Activated naive CD4-positive, alpha-beta T cell treated with anti-CD3 and anti-CD28 coated beads for 36 hours (primary cell): ENCODE data around the gene CHST3. TPM values are rescaled to one million over a fixed set of nuclear protein-coding genes. Genes with fewer than 3 reads are reported as not detected.
"Not testable (repeated sequence)": the region's sequence is repeated elsewhere in the genome, so short reads cannot be mapped to it uniquely, and the experiment has no call there.

ENCODE experiments used
- CTCF ChIA-PET: fragments of 350-600 bp; sonication (Branson Sonifier 250); formaldehyde crosslinking; loops from one replicate; lab custom pipeline; 2021; ENCODE audit warnings: antibody characterized with exemption; lab: Charles Lee
- DNase-seq: peaks from one replicate; pipeline ENCODE4 v3.0.0-alpha.2; 2020
- H3K27ac Mint-ChIP-seq: one replicate; pipeline ENCODE4 v1.8.0; 2021; ENCODE audit warnings: mild to moderate bottlenecking, mixed read lengths
- H3K27me3 Mint-ChIP-seq: one replicate; pipeline ENCODE4 v1.8.0; 2021; ENCODE audit warnings: low read depth, mixed read lengths
- H3K36me3 Mint-ChIP-seq: one replicate; pipeline ENCODE4 v1.8.0; 2021; ENCODE audit warnings: low read depth, mixed read lengths
- H3K4me1 Mint-ChIP-seq: one replicate; pipeline ENCODE4 v1.8.0; 2021; ENCODE audit warnings: low read depth, mixed read lengths
- H3K4me3 Mint-ChIP-seq: one replicate; pipeline ENCODE4 v1.8.0; 2021; ENCODE audit warnings: mild to moderate bottlenecking, moderate library complexity, mixed read lengths
- H3K9me3 Mint-ChIP-seq: one replicate; pipeline ENCODE4 v1.8.0; 2021; ENCODE audit warnings: mixed read lengths
- intact Hi-C: fragments of 100-400 bp; cut with micrococcal nuclease; formaldehyde crosslinking; loops from one replicate; pipeline ENCODE4 v1.15.1; 2023
- total RNA-seq, 2 experiments: library from RNA; stranded (reverse); gene quantifications; one replicate each; pipeline ENCODE4 v1.2.3, GENCODE V29; 2021

Gene CHST3
- total RNA-seq, 2 experiments from 2014 or later: 0.55 to 0.57 TPM

DNA sequence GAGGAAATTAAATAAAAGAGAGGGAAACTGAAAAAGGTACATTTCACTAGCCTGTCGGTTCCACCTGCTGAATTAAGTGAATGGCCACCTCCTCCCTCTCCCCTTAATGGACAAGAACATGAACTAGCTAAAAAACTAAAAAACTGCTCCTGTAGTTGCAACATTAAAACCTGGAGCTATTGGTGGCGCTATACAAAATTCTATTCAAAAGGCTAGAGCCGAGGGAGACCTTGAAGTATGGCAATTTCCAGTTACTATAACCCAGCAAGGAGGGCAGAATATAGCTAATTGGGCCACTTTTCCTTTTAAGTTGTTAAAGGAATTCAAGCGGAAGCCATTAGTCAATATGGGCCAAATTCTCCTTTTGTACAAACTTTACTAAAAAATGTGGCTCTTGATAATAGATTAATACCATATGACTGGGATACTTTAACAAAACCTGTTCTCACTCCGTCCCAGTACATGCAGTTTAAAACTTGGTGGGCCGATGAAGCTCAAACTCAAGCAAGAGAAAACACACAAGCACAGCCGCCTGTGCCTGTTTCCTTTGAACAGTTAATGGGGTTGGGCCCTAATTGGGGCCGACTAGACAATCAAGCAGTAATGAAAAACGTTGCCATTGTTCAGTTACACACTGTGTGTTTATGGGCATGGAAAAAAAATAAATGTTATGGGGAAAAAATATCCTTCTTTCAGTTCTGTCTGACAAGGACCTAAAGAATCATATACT, 6.5 kb upstream of the CHST3 start:
- H3K27me3 Mint-ChIP-seq: peaks cover 9% of the 10 kb centered on the region
- DNase-seq: no peak
- no peak overlapping the region for H3K4me3 Mint-ChIP-seq
- CTCF ChIA-PET: interaction anchor here (1.0 to 7.7 kb wide), 4 partner anchors 28 to 387 kb away, joined by 3 to 94 read pairs (median 12); no protein-coding TSS in a partner anchor
- peaks cover 12% of the 10 kb centered on the region for H3K9me3 Mint-ChIP-seq
- H3K4me1 Mint-ChIP-seq: no peaks in the 10 kb centered on the region
- intact Hi-C loops: loop anchor here (5.0 kb wide), 3 partner anchors 40 to 380 kb away; no protein-coding TSS in a partner anchor
- H3K36me3 Mint-ChIP-seq: peaks cover 3% of the 10 kb centered on the region
- H3K27ac Mint-ChIP-seq: no peak overlapping the region

DNA sequence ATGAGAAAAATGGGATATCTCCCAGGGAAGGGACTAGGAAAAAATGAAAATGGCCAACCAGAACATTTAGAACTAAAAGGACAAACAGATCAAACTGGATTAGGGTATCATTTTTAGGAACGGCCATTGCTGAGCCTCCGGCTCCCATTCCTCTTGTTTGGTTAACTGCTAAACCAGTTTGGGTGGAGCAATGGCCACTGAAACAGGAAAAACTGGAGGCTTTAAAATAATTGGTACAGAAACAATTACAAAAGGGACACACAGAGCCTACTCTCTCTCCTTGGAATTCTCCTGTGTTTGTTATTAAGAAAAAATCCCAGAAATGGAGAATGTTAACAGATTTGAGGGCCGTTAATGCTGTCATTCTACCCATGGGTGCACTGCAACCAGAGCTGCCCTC, 4.7 kb upstream of the CHST3 start:
- no peaks in the 10 kb centered on the region for H3K4me1 Mint-ChIP-seq
- intact Hi-C loops: loop anchor here (5.0 kb wide), 3 partner anchors 42 to 378 kb away; no protein-coding TSS in a partner anchor
- H3K9me3 Mint-ChIP-seq: peaks cover 12% of the 10 kb centered on the region
- H3K27me3 Mint-ChIP-seq: peaks cover 18% of the 10 kb centered on the region
- CTCF ChIA-PET: no interaction called here
- H3K4me3 Mint-ChIP-seq: no peak overlapping the region
- peaks cover 3% of the 10 kb centered on the region for H3K36me3 Mint-ChIP-seq
- no peak for DNase-seq
- H3K27ac Mint-ChIP-seq: no peak overlapping the region

- Mint-ChIP-seq H3K27ac (no peak overlapping the region), H3K4me1 (peaks cover 14% of the 10 kb centered on the region), H3K36me3 (no peaks in the 10 kb centered on the region), H3K27me3 (peaks cover 26% of the 10 kb centered on the region), H3K9me3 (no peaks in the 10 kb centered on the region), H3K4me3 (no peak overlapping the region)
- no peak for DNase-seq
- intact Hi-C loops: no loop called here
- CTCF ChIA-PET: no interaction called here
Measured at GRCh38 chr10:71961831-71962230, 2.4 kb upstream of the CHST3 start.

GRCh38 chr10:71962901-71963300, 1.3 kb upstream of the CHST3 start:
- H3K4me3 Mint-ChIP-seq: peak overlapping the region; percentile 28
- no peak overlapping the region for H3K27ac Mint-ChIP-seq
- no peaks in the 10 kb centered on the region for H3K36me3 Mint-ChIP-seq
- H3K4me1 Mint-ChIP-seq: peaks cover 14% of the 10 kb centered on the region
- CTCF ChIA-PET: interaction anchor here (0.8 to 2.7 kb wide), 2 partner anchors 66 to 85 kb away, joined by 3 to 14 read pairs; no protein-coding TSS in a partner anchor
- no peak for DNase-seq
- H3K27me3 Mint-ChIP-seq: peaks cover 26% of the 10 kb centered on the region
- H3K9me3 Mint-ChIP-seq: no peaks in the 10 kb centered on the region
- intact Hi-C loops: no loop called here

DNA sequence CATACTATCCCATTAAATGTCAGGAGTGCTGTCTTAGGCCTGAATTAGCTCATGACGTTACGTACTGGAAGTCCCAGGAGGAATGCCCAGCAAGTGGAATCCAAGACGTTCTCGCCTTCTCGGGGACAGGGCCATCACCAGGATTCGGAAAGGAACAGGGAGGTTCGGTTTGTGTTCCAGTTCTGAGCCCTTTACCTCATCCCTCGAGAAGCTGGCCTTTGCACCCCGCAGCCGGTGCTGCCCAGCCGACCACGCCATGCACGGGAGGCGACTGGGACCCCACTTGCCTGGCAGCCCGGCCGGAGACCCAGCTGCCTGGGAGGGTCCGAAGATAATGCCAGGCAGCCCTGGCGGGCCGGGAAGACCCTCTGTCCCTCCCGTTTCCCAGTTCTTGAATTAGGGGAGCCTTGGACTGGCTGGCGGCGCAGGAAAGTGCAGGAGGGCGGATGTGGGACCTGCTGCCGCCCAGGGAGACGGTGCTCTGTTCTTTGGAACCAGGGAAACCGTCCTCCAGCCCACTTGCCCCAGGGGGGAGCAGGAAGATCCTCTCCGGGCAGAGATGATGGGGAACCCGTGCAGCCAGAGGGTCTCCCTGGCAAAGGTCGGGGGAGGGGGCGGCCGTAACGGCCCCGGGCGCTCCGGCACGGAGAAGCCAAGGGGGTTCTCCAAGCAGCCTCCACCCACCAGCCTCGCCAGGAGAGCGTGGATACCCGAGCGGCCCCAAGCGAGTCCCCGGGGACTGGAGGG, 671 bp upstream of the CHST3 start:
- no peak for DNase-seq
- Mint-ChIP-seq H3K27me3 (peaks cover 26% of the 10 kb centered on the region), H3K4me1 (peaks cover 14% of the 10 kb centered on the region), H3K4me3 (peak overlapping the region; percentile 28), H3K9me3 (no peaks in the 10 kb centered on the region), H3K27ac (no peak overlapping the region), H3K36me3 (no peaks in the 10 kb centered on the region)
- intact Hi-C loops: loop anchor here (2.0 kb wide), 1 partner anchor 21 kb away; no protein-coding TSS in a partner anchor
- CTCF ChIA-PET: interaction anchor here (0.6 to 2.7 kb wide), 5 partner anchors 8 to 259 kb away, joined by 4 to 14 read pairs (median 5); no protein-coding TSS in a partner anchor

DNA sequence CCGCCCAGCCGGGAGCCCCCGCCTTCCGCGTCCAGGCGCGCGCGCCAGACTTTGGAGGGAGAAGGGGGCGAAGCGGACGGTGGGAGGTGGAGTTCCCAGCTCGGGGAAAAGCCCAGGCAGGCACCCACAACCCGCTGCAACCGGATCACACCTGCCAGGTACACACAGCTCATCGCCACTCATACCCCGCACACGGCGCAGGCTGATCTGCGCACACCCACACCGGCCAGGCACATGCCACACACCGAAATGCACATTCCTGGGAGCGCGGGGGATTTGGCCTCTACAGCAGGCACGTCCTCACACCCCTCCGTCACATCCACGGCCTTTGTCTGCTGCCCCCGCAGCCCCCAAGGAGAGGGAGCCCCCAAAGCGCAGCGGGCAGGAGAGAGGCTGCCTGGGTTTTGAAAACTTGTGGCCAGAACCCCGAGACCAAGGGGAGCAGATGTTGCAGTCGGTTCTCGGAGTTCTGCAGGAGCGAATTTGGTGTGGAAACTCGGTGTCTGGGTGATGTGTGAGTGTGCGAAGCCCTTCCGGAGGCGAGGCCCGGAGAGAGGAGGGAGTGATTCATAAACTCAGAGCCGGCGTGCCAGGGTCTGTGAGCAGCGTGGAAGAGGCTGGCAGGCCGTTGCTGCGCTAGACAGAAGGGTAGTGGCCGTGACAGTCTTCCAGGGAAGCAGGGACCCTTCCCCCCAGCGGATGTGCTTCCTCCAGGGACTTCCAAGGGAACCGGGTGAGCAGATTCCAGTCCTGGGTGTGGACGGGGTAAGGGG, 734 bp downstream of the CHST3 start:
- CTCF ChIA-PET: interaction anchor here (0.6 to 2.7 kb wide), 6 partner anchors 9 to 84 kb away, joined by 3 to 14 read pairs (median 4); no protein-coding TSS in a partner anchor
- no peaks in the 10 kb centered on the region for H3K9me3 Mint-ChIP-seq
- H3K4me3 Mint-ChIP-seq: peak overlapping the region; percentile 80
- H3K4me1 Mint-ChIP-seq: peaks cover 14% of the 10 kb centered on the region
- DNase-seq: peak; percentile 70
- H3K27ac Mint-ChIP-seq: peak overlapping the region; percentile 58
- no peaks in the 10 kb centered on the region for H3K36me3 Mint-ChIP-seq
- peaks cover 26% of the 10 kb centered on the region for H3K27me3 Mint-ChIP-seq
- intact Hi-C loops: loop anchor here (2.0 kb wide), 1 partner anchor 20 kb away; no protein-coding TSS in a partner anchor

- intact Hi-C loops: loop anchor here (2.0 kb wide), 1 partner anchor 19 kb away; no protein-coding TSS in a partner anchor
- H3K36me3 Mint-ChIP-seq: no peaks in the 10 kb centered on the region
- peaks cover 14% of the 10 kb centered on the region for H3K4me1 Mint-ChIP-seq
- H3K27me3 Mint-ChIP-seq: peaks cover 26% of the 10 kb centered on the region
- CTCF ChIA-PET: interaction anchor here (0.6 to 1.2 kb wide), 2 partner anchors 10 to 562 kb away, joined by 3 read pairs; no protein-coding TSS in a partner anchor
- H3K9me3 Mint-ChIP-seq: no peaks in the 10 kb centered on the region
- peak overlapping the region; percentile 80 for H3K4me3 Mint-ChIP-seq
- H3K27ac Mint-ChIP-seq: no peak overlapping the region
- no peak for DNase-seq
Measured at GRCh38 chr10:71965623-71966022, 1.4 kb downstream of the CHST3 start.

DNA sequence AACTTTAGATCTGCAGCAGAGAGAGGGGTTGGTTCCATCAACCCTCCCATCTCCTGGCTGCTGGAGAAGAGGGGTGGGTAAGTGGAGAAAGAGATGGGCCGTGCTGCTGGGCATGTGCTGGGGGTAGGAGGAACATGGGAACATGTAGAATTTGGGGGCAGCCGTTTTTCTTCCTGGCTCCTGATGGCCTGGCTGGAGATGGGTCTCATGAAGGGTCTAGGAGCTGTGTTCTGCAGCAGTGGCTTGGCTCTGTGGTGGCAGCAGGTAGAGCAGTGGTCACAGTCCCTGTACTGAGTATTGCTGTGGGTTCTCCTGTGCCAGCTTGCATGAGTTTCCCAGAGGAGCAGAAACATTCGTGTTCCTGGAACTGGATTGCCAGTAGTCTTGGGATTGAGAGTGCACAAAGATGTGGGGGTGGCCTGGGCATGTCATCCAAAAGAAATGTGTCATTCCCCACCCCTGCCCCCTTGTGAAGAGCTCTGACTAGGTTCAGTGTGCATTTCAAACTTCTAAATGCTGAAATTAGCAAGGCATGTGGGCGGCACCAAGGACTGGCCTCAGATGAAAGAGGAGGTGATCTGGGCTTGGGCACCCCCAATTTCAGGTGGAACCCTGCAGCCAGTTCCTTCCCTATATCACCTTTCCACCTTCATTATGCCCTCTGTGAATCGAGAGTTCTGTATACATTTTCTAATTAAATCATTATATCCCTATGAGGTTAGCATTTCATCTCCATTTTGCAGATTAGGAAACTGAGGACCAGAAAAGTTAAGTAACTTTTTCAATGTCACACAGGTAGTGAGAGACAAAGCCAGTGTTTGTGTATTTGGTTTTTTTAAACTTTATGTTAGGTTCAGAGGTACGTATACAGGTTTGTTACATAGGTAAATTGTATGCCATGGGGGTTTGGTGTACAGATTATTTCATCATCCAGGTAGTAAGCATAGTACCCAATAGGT, 2.1 kb downstream of the CHST3 start:
- no peaks in the 10 kb centered on the region for H3K36me3 Mint-ChIP-seq
- H3K9me3 Mint-ChIP-seq: no peaks in the 10 kb centered on the region
- peaks cover 14% of the 10 kb centered on the region for H3K4me1 Mint-ChIP-seq
- no peak overlapping the region for H3K27ac Mint-ChIP-seq
- CTCF ChIA-PET: interaction anchor here (0.6 to 1.2 kb wide), 2 partner anchors 11 to 563 kb away, joined by 3 read pairs; no protein-coding TSS in a partner anchor
- peaks cover 26% of the 10 kb centered on the region for H3K27me3 Mint-ChIP-seq
- DNase-seq: no peak
- intact Hi-C loops: no loop called here
- no peak overlapping the region for H3K4me3 Mint-ChIP-seq

GRCh38 chr10:71967958-71968357, 3.8 kb downstream of the CHST3 start:
- not testable (repeated sequence) for H3K9me3 Mint-ChIP-seq

DNA sequence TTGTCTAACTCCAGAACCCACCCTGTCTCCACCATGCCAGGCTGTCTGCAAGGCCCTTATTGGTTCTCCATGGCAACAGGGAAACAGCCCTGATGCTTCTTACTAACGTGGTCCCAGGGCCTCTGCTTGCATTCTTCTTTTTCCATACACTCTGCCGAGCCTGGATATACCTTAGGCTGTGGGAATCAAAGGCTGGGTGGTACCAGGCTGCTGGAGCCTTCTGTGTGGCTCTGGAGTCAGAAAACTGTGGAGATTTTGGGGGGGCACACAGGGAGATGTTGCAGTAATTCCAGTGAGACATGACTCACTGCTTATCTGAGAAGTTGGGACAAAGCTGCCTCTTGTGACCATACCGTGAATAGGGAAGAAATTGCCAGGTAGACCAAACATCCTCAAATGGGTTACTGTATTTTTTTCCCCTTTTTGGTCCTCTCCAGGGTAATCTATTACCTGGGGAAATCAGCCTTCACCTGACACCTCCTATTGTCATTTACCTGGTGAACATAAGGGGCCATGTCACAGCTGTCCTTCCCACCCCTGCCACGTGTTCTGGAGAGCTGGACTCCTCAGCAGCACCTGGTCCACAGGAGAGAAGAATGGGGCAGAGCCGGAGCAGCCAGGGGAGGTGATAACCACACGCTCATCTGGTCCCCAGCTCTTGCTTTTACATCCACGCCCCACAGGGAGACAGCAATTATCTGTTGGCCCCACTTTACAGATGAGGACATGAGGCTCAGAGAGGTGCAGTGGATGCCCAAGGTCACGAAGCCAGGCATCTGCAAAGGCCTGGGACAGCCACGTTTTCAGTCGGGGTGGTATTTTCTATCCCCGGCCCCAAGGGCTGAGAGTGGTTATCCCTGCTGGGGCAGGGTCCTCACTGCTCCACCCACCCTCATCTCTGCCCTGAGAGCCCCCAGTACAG, 4.6 kb downstream of the CHST3 start:
- Mint-ChIP-seq H3K9me3 (no peaks in the 10 kb centered on the region), H3K27me3 (peaks cover 9% of the 10 kb centered on the region), H3K36me3 (no peaks in the 10 kb centered on the region), H3K4me1 (peaks cover 35% of the 10 kb centered on the region), H3K27ac (no peak overlapping the region), H3K4me3 (no peak overlapping the region)
- DNase-seq: no peak
- intact Hi-C loops: no loop called here
- CTCF ChIA-PET: interaction anchor here (0.6 kb wide), 2 partner anchors 14 to 690 kb away, joined by 3 to 5 read pairs; no protein-coding TSS in a partner anchor

More at GRCh38 chr10:71967958-71968357, 3.8 kb downstream of the CHST3 start:
- H3K36me3 Mint-ChIP-seq, H3K4me3 Mint-ChIP-seq, H3K27ac Mint-ChIP-seq, DNase-seq, intact Hi-C loops: not testable (repeated sequence)
- Mint-ChIP-seq H3K4me1 (peaks cover 27% of the 10 kb centered on the region), H3K27me3 (peaks cover 16% of the 10 kb centered on the region)
- CTCF ChIA-PET: interaction anchor here (0.6 kb wide), 1 partner anchor 691 kb away, joined by 5 read pairs; no protein-coding TSS in a partner anchor
